ENCODE results near the gene DIP2B.
A peak's percentile ranks its signal among the peaks of the same experiment; 100 is the strongest.
"Not testable (repeated sequence)": the region's sequence is repeated elsewhere in the genome, so short reads cannot be mapped to it uniquely, and the experiment has no call there.

DIP2B gene

DNA sequence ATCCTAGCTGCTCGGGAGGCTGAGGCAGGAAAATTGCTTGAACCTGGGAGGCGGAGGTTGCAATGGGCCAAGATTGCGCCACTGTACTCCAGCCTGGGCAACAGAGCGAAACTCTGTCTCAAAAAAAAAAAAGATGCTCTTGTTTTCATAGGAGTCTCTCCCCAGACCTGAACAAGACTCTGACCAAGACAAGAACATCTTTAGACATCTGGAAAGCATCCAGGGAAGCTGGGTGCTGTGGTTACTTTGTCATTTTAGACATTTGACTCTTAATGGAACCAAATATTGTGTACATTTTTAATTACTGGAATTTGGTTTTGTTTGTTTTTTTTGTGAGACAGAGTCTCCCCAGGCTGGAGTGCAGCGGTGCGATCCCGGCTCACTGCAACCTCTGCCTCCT is 238.0 kb downstream of the DIP2B start:
- FAIRE-seq = no peak

GRCh38 chr12:50745861-50746260 is 241.1 kb downstream of the DIP2B start:
- no peak for FAIRE-seq

DNA sequence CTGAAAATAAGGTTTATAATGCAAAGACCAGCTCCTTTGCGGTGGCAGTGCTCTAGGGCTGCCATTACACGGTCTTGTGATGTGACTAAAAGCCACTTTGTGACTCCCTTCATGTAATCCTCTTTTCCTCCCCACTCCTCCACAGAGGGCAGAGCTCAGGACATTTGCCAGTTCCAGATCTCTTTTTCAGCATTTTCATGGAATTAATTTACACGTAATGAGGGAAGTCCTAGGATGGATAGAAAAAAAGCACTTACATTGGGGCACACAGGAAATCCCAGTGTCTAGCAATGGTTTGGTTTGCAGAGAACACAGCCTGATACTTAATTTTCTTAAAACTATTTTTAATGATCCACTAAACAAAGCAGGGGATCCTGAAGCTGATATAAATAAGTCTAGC is 241.6 kb downstream of the DIP2B start:
- no peak for FAIRE-seq

DNA sequence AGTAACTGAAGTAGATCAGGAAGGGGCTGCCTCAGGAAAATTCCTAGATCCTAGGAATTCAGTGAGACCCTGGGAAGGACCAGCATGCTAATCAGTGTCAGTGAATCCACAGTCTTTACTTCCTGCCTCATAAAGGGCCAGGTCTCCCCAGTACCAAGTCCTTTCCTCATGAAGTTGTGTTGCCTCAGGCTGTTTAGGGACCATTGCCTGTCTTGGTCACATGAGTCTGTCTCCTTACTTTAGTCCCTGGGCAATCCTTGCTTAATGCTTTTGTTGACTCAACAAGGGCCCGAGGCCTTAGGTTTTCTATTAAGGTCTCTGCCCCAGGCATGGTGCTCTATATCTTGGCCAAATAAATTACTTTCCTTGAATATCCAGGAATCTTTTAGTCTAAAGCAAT is 243.0 kb downstream of the DIP2B start:
- FAIRE-seq = no peak

- no peak for FAIRE-seq
These were observed 244.7 kb downstream of the DIP2B start for GRCh38 chr12:50749459-50749882.

- no peak for FAIRE-seq
These were observed 245.6 kb downstream of the DIP2B start for GRCh38 chr12:50750366-50750765.

GRCh38 chr12:50751948-50752721 is 247.3 kb downstream of the DIP2B start:
- FAIRE-seq = no peak

DNA sequence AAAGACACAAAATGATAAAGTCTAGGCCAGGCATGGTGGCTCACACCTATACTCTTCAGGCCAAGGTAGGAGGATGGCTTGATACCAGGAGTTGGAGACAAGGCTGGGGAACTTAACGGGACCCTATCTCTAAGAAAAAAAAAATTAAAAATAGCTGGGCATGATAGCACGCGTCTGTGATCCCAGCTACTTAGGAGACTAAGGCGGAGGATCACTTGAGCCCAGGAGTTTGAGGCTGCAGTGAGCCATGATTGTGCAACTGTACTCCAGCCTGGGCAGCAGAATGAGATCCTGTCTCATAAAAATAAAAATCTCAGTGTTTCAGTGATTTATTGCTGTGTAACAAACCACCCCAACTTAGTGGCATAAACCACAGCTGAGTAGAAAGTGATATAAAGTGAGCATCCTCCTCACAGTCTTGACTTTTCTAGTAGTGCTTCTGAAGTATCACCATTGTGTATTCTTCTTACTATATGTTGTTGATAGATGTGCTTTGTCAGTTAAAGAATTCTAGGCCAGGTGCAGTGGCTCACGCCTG is 248.5 kb downstream of the DIP2B start:
- no peak for FAIRE-seq

DNA sequence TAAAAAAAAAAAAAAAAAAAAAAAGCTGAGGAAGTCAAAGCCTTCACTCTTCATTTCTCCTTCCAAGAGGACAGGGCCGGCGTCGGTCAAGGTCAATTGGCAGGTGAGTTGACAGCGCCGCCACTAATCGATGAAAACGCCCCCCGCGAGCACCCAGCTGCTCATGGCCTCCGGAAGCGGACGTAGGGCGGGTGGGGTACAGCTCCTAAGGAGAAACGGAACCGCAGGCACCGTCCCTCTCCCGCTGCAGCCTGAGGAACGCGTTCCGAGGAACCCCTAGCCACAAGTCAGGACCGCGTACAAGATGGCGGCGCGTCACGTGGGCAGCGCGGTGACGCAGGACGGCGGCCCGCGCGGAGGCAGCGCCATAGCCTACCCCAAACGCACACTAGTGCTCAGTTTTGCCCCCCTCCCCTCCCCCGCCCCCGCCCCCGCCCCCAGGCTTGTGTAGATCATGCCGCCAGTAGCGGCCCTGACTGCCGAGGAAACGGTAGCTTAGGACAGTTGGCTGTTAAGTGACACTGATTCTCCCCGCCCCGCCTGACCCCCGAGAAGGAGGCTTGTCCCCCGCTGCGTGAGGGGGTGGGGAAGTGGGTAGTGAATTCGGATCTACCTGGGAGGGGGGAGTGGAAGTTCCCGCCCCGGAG is 259.0 kb downstream of the DIP2B start, which contains the start of gene ATF1:
TSS of gene ATF1 (plus strand) at position 463 of the 647 bp plus-strand sequence. CDS start 16,045 bp downstream, outside the sequence.
- FAIRE-seq = no peak

DNA sequence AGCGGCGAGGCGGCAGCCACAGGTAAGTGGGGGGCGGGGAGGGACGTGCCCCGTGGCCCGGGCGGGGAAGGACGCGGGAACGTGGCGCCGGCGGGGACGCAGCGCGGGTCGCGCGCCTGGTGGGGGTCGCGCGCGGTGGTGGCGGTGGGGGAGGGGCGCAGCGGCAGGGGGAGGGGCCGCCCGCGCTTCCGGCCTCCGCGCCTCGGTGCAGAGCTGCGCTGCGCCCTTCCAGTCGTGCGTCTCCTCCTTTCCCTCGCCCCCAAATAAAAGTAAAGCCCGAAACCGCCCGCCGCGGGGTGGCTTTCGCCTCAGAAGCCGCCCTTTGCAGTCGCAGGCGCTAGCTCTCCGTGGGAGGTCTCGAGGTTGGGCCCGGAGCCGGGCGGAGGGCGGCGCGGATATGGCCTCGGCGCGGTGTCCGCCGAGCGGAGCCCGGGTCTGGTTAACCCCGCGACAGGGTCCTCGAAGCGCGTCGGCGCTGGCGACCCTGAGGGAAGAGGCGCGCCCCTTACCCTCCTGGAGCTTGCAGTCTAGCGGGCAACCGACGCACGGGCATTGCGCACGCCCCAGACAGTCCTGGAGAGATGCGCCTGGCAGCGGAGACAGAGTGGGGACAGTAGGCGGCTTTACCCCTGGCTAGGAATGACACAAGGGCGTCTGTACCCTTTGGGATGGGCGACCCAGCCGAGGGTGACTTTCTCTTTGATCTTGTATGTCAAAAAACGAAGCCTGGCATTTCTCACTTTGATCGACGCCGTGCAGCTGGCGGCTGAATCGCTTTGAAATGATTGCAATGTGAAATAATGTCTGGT is 259.7 kb downstream of the DIP2B start:
- no peak for FAIRE-seq

DNA sequence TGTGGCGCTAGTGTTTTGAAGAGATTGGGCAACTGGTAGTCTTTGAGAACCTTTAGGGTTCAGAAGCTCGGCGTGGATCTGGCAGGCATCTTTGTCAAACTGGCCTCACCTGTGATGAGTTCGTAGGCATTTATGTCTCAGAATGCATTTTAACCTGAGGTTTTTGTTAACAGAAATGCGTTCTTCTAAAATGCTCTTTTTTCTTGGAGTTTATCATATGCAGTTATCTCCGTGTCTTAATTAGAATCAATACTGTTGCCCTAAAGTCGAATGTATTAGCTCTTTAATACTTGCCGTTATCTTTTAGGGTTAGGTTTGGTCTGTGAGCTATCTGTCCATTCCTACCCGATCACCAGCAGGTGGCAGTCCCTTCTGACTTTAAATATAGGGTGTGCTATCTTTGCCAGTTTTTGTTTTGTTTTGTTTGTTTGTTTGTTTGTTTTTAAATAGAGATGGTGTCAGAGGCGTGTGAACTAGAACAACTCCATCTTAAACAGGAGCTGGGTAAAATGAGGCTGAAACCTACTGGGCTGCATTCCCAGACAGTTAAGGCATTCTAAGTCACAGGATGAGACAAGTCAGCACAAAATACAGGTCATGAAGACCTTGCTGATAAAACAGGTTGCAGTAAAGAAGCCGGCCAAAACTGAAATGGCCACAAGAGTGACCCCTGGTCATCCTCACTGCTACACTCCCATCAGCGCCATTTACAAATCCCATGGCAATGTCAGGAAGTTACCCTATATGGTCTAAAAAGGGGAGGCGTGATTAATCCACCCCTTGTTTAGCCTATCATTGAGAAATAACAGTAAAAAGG is 260.5 kb downstream of the DIP2B start:
- peak; percentile 27 for FAIRE-seq

DNA sequence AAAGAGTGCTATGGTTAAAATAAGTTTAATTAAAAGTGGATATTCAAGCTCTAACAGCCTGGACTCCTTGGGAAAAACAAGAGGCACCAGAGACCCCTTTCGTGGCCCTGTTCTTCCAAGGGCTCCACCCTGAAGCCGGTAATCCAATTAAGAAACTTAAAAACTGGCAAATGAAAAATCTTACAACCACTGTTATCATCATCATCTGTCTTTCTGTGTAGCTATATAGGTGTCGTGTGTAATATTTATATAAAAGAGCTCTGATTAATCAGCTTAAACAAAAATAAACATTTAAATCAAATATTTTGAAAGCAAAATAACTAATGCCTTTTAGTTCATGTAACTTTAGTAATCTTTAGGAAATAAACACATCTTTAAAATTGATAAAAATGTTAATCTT is 263.6 kb downstream of the DIP2B start:
- FAIRE-seq = no peak

- FAIRE-seq = not testable (repeated sequence)
These were observed 264.0 kb downstream of the DIP2B start for GRCh38 chr12:50768813-50769212.

- FAIRE-seq = no peak
These were observed 266.6 kb downstream of the DIP2B start for GRCh38 chr12:50771409-50771808.

- no peak for FAIRE-seq
These were observed 267.7 kb downstream of the DIP2B start for GRCh38 chr12:50772470-50772869.

DNA sequence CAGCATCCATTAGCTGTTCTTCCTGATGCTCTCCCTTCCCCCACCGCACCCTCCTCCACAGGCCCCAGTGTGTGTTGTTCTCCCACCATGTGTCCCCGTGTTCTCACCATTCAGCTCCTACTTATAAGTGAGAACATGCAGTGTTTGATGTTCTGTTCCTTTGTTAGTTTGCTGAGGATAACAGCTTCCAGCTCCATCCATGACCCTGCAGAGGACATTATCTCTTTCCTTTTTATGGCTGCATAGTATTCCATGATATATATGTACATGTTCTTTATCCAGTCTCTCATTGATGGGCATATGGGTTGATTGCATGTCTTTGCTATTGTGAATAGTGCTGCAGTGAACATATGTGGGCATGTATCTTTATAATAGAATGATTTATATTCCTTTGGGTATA is 268.1 kb downstream of the DIP2B start:
- FAIRE-seq = no peak

GRCh38 chr12:50775251-50775650 is 270.5 kb downstream of the DIP2B start:
- no peak for FAIRE-seq

- FAIRE-seq = no peak
These were observed 272.3 kb downstream of the DIP2B start for GRCh38 chr12:50776749-50777728.

- no peak for FAIRE-seq
These were observed 274.1 kb downstream of the DIP2B start for GRCh38 chr12:50778663-50779590.

DNA sequence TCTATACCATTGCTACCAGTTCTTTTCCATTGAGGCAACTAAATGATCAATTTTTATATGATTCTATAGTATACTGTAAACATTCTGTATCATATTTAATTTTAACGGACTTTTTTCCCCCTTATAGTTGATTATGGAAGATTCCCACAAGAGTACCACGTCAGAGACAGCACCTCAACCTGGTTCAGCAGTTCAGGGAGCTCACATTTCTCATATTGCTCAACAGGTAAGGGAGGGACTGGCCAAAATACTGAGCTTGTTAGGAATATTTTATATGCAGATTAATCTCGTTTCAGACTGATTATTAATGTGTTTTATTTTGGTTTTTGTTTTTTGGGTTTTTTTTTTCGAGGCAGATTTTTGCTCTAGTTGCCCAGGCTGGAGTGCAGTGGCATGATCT is 275.2 kb downstream of the DIP2B start:
- FAIRE-seq = no peak
